GM18909 (cell line): ENCODE data around the gene CAPG.
"Not testable (repeated sequence)": the region's sequence is repeated elsewhere in the genome, so short reads cannot be mapped to it uniquely, and the experiment has no call there.

Experiments
- ATAC-seq: cut with Tn5 transposase; IDR thresholded peaks from one replicate; pipeline ENCODE4 v1.9.1; 2021; ENCODE audit warnings: mild to moderate bottlenecking; ENCODE audit not compliant: unreplicated experiment, poor library complexity

Gene CAPG

GRCh38 chr2:85400023-85400422 lies 10.1 kb downstream of the CAPG start:
- no peak for ATAC-seq

DNA sequence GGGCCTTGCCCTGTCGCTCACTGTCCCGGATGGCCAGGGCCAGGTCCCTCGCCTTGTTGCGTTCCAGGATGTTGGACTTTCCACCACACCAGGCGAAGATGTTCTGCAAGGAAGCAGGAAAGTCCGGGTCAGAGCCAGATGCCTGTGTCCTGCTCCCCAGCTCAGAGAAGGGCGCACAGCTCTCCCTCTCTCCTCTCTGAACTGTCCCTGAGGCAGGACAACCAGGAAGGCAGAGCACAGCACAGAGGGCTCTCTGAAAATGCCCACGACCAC lies 11.0 kb downstream of the CAPG start:
- ATAC-seq: no peak

DNA sequence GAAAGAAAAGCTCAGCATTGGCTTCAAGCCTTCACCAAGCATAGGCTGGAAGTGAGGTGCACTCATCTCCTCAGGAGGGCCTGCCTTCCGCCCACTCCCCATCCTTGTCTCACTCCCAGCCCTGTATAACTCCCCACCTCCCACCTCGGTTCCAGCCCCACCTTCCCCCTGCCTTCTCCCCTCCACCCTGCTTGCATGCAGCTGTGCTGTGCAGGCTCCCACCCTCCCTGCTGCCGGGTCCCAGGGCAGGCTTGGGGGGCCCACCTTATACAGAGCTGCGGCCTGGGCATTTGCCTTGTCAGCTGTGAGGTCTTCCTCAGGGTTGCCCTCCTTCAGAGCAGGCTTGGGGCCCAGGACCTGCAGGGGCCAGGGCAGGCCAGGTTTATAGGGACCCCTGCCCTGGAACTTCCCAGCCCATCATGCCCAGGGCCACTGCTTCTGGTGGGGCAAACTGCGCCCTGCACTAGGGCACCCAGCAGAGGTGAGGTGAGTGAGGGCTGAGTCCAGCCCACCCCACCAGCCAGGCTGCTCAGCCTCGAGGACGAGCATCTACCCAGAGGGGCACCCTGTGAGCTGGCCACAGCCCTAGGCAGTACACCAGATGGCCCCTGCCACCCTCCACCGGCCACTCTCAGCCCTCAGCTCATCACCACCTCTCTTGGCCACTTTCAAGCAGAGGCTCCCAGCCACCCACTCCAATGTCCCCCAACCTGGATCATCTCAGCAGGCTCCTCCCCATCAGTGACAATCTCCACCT lies 11.6 kb downstream of the CAPG start:
- ATAC-seq: no peak

- no peak for ATAC-seq
Measured at GRCh38 chr2:85397925-85398331, 12.2 kb downstream of the CAPG start.

DNA sequence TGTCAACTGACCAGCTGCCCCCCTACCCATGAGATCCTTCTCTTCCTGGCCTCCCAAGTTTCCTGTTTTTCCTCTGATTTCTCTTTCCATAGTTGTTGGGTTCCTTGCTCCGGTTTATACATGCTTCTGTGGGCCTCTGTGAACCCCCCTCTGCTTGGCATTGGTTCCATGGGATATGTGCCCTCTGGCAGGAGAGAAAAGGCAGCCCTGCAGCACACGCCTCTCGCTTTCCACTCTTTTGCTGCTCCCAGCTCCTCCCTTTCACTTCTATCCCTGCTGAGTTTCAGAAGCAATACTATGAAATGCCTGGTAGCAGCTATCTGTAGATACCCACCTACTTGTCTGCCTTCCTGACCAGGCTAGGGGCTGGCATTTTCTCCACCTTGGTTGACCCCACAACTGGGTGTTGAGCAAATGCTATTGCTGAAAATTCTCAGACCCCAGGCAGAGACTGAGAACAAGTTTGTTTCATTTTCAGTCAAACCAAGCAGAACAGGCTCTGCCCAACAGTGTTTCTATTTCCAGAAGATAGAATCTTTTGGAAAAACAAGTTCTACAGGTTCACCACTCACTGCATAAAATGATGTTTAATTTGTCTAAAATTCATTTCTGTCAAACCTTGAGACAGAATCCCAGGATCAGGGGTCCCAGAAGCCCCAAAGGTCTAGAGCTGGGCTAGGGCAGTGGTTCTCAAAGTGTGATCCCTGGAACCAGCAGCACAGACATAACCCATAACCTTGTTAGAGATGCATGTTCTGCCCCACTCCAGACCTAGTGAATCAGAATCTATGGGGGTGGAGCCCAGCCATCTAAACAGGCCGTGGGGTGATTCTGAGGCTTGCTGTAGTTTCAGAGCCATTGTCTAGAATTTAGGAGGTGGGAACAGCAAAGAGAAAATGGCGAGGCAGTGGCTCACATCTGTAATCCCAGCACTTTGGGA lies 13.4 kb downstream of the CAPG start:
- no peak for ATAC-seq

DNA sequence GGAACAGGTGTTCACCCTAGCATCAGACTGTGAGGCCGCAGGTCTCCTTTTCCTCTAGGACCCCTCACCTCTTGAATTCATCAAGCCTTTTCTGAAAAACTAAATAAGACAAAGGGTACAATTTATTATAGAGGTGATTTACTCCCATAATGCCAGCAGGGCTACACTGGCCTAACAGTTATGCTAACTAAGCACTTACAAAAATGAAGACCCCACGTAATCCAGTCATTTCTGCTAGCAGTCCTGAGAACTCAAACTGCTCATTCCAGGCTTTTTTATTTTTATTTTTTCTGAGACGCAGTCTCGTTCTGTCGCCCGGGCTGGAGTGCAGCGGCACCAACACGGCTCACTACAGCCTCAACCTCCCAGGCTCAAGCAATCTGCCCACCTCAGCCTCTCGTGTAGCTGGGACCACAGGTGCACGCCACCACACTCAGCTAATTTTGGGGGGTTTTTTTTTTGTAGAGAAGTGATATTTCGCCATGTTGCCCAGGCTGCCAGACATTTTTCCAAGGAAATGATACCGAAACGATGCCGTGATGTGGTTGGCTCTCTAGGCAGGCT lies 14.2 kb downstream of the CAPG start:
- ATAC-seq: no peak

- ATAC-seq: no peak
Measured at GRCh38 chr2:85394976-85395375, 15.2 kb downstream of the CAPG start.

DNA sequence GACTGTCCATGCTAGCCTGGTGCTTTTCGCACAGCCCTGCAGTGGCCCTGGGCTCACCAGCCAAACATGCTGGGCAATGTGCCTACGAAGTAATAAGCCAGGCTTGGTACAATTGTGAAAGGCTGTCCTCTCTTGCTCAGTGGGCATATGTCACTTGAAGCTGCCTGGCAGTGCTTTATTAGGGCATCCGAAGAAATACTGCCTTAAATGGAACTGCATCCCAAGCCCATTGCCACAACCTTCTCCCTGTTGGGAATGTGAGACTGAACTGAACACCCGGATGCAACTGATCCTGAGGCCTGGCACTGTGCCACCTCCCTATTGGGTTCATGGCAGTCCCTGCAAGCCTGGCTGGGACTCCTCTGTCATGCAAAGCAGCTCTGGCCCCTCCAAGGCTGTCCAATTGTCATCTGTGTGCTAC lies 15.9 kb downstream of the CAPG start:
- ATAC-seq: no peak

- no peak for ATAC-seq
Measured at GRCh38 chr2:85393836-85394235, 16.3 kb downstream of the CAPG start.

DNA sequence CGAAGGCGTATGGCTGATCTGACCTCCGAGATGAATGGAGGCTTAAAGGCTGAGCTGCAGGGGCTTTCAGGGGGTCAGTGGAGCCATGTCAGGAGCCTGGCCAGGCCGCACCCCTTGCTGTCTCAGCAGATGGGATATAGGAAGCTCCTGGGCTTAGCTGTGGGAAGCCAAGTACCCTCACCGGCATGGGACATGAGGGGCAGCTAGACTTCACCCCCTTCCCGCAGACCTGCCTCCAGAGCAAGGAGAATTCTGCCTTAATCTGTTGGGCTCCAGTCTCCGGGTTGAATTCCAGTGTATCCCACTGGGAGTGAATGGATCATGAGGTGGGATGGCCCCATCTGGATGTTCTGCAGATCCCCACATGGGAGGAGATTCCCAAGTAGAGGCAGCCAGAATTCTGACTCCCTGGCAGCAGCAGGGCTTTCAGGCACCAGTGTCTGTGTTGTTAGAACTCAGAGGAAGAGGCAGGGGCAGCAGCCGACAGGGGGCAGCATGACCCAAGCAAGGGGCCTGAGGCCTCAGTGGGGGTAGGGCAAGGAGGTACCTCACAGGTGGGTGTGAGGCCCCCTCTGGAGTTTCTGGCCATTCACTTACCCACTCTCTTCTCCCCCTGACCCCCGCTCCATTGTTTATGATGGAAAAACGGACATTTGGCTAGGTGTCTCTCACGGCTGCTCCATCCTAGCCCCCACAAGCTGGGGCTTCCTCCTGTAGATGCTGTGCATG lies 19.1 kb downstream of the CAPG start:
- no peak for ATAC-seq

DNA sequence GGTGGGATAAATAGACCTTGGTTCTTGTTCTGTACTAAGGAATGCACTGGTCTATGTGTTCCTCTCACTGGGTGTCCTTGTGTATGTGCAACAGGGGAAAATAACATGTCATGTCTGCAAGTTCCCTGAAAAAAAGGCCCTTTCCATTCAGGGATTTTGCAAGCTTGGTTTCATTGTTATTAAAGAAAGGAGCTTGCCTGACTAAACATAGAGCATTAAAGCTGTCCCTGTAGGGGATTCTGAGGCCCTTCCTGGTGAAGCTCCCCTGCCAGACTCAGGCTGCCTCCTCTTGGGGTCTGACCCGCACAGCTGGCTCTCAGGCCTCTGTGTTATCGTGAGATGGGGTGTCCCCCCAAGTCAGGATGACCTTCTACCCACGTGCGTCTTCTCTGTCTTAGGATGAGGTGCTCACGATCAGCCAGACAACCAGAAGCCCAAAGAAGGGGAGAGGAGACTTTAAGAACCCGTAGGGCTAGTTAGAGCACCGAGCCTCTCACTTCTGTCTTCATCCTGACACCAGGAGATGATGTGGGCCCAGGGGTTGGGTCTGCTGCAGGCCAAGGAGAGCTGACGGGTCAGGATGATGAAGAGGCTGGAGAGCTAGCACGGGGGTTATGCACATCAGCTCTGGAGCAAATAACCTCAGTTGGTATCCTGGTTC lies 21.2 kb downstream of the CAPG start:
- no peak for ATAC-seq

DNA sequence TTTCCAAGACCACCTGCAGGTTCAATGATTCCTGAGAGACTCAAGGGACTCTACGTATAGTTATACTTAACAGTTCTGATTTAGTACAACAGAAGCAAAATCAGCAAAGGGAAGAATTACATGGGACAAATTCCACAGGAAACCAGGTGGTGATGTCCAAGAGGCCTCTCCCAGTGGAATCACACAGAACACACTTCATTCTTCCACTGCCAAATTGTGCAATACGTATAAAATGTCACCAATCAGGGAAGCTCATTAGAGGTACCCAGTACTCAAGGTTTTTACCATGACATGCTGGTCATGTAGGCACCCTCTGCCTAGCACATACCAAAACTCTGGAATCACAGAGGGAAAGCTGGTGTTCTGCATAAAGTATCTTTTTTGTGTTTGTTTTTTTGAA lies 22.4 kb downstream of the CAPG start:
- ATAC-seq: no peak

GRCh38 chr2:85385746-85386145 lies 24.4 kb downstream of the CAPG start:
- no peak for ATAC-seq

GRCh38 chr2:85383850-85384249 lies 26.3 kb downstream of the CAPG start:
- no peak for ATAC-seq

DNA sequence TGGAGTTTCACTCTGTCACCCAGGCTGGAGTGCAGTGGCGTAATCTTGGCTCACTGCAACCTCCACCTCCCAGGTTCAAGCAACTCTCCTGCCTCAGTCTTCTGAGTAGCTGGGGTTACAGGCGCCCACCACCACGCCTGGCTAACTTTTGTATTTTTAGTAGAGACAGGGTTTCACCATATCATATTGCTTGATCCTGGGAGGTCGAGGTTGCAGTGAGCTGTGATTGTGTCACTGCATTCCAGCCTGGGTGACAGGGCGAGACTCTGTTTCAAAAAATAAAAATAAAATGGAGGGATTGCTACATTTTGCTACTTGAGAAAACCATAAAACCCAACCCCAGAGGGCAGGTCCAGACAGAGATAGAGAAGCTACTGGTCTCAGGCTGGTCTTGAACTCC lies 27.0 kb downstream of the CAPG start:
- ATAC-seq: not testable (repeated sequence)

DNA sequence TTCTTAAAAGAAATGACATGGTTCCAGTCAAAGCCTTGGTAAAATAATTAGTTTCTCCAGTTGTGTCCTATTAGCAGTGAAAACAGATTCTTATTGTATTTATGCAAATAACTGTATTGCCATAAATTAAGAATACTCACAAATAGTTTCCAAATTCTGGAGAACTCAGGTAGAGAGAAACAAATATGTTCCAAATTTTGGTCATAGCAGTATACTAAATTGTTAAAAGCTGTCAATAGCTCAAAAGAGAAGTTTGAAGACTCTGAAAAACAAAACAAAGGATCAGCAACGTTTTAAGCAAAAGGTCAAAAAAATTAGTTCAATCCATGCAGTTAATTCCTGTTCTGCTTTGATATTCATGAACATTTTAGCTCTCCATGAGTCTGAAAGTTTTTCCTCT lies 30.1 kb downstream of the CAPG start:
- no peak for ATAC-seq

DNA sequence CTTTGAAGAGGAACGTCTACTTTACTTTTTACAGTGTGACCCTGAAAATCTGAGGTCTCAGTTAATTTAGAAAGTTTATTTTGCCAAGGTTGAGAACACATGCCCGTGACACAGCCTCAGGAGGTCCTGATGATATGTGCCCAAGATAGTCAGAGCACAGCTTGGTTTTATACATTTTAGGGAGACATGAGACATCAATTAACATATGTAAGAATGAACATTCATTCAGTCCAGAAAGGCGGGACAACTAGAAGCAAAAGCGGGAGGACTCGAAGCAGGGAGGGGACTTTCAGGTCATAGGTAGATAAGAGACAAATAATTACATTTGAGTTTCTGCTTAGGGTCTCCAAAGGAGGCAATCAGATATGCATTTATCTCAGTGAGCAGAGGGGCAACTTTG lies 31.9 kb downstream of the CAPG start:
- no peak for ATAC-seq

- ATAC-seq: no peak
Measured at GRCh38 chr2:85377083-85377482, 33.1 kb downstream of the CAPG start.

- no peak for ATAC-seq
Measured at GRCh38 chr2:85376291-85377065, 33.7 kb downstream of the CAPG start.

GRCh38 chr2:85371045-85371444 lies 39.1 kb downstream of the CAPG start:
- ATAC-seq: no peak
